ENCODE results near the gene TRNAU1AP.
"Not testable (repeated sequence)": the region's sequence is repeated elsewhere in the genome, so short reads cannot be mapped to it uniquely, and the experiment has no call there.

GRCh38 chr1:28586585-28587391, 33.9 kb downstream of the TRNAU1AP start:
- not testable (repeated sequence) for TF ChIP-seq CTCF, POLR2A, POLR2AphosphoS5 (IDR thresholded peaks at IDR 0.05)

Measured in gastroesophageal sphincter (tissue), 3 donors.